Uterus (tissue), 4 donors: ENCODE data around the gene DOCK1. TPM values are rescaled to one million over a fixed set of nuclear protein-coding genes. Genes with fewer than 3 reads are reported as not detected.
A peak's percentile ranks its signal among the peaks of the same experiment; 100 is the strongest.

Source experiments
- DNase-seq, 2 donors: peaks; one replicate each; pipeline ENCODE4 v3.0.0-alpha.2; 2019 to 2020
- H3K27ac ChIP-seq, 2 donors: fragments of 200-600 bp; sonication (generic); 1 replicate in 1 of 2; 2 replicates in 1 of 2; pipeline ENCODE4 v1.5.1; 2016 to 2018
- H3K27me3 ChIP-seq, 2 donors: fragments of 200-600 bp; sonication (generic); one replicate each; pipeline ENCODE4 v1.5.1; 2018 to 2019; ENCODE audit warnings: control low read depth in 1 of 2
- H3K36me3 ChIP-seq, 2 donors: fragments of 200-600 bp; sonication (generic); one replicate each; pipeline ENCODE4 v1.5.1; 2019; ENCODE audit warnings: control low read depth in 1 of 2
- H3K4me1 ChIP-seq, 2 donors: fragments of 200-600 bp; sonication (generic); one replicate each; pipeline ENCODE4 v1.5.1; 2018 to 2019; ENCODE audit warnings: control low read depth in 1 of 2
- H3K4me3 ChIP-seq, 2 donors: fragments of 200-600 bp; sonication (generic); 1 replicate in 1 of 2; 2 replicates in 1 of 2; pipeline ENCODE4 v1.5.1; 2018 to 2019; ENCODE audit warnings: mild to moderate bottlenecking in 1 of 2
- H3K9me3 ChIP-seq, 2 donors: fragments of 200-600 bp; sonication (generic); one replicate each; pipeline ENCODE4 v1.5.1; 2019; ENCODE audit warnings: control low read depth in 1 of 2
- CTCF ChIP-seq, 4 experiments: fragments of 200-600 bp in 2 of 4; fragments of 450-650 bp in 2 of 4; sonication (generic) in 2 of 4; IDR thresholded peaks; one replicate each; pipeline ENCODE4 v1.5.1; 2016 to 2019; ENCODE audit warnings: antibody characterized with exemption in 4 of 4, mild to moderate bottlenecking in 2 of 4, moderate library complexity in 1 of 4
- POLR2A ChIP-seq, 2 donors: fragments of 450-650 bp; IDR thresholded peaks; one replicate each; pipeline ENCODE4 v1.6.1; 2016; ENCODE audit warnings: antibody characterized with exemption in 2 of 2, mild to moderate bottlenecking in 1 of 2, moderate library complexity in 1 of 2
- intact Hi-C: fragments of 100-400 bp; cut with DNase I; formaldehyde crosslinking; loops from one replicate; pipeline ENCODE4 v1.15.1; 2023; ENCODE audit warnings: low total_unique reads
- total RNA-seq, 4 donors: library from RNA; depleted of rRNA in 3 of 4; stranded (reverse); fragments of >200 nt in 3 of 4; gene quantifications; one replicate each; pipeline versions ENCODE4 v1.1.0 to v1.2.4, GENCODE V29; 2014 to 2023
- donor health status: DM: yes; HTN: yes; CAD: no.

DOCK1 gene
- total RNA-seq, 4 donors from 2014 or later: 15.6 to 130 (median 65.0) TPM

DNA sequence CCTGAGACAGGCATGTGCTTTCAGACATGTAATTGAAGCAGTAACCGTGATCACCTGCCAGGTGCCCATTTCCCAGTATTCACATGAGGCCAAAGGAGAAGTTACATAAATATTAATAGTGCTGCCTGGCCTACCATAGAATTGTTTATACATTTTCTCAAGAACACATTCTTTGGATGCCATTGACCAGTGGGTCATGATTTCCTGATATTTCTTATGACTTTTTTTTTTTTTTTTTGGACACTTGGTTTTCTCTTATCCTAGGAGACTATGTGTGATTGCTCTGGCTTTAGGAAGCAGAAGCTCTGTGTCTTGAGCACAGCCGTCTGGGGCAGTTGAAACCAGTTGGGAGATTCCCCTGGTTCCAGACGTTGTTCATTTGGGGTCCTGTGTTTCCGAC is 500.0 kb downstream of the DOCK1 start:
- no peaks in the 10 kb centered on the region for H3K27me3 ChIP-seq
- no peak overlapping the region for H3K27ac ChIP-seq
- no peaks in the 10 kb centered on the region for H3K36me3 ChIP-seq
- H3K4me1 ChIP-seq: no peaks in the 10 kb centered on the region
- TF ChIP-seq CTCF (IDR thresholded peaks at IDR 0.05): no peak
- TF ChIP-seq POLR2A (IDR thresholded peaks at IDR 0.05): no peak
- no peak for DNase-seq
- H3K4me3 ChIP-seq: no peak overlapping the region
- intact Hi-C loops: no loop called here
- H3K9me3 ChIP-seq: no peaks in the 10 kb centered on the region

GRCh38 chr10:127406018-127406550 is 500.9 kb downstream of the DOCK1 start:
- no peak for DNase-seq
- Histone ChIP-seq H3K9me3 (no peaks in the 10 kb centered on the region), H3K4me1 (no peaks in the 10 kb centered on the region), H3K27ac (no peak overlapping the region), H3K36me3 (no peaks in the 10 kb centered on the region), H3K4me3 (no peak overlapping the region), H3K27me3 (no peaks in the 10 kb centered on the region)
- TF ChIP-seq CTCF (IDR thresholded peaks at IDR 0.05) (no peak), POLR2A (IDR thresholded peaks at IDR 0.05) (no peak)
- intact Hi-C loops: no loop called here

DNA sequence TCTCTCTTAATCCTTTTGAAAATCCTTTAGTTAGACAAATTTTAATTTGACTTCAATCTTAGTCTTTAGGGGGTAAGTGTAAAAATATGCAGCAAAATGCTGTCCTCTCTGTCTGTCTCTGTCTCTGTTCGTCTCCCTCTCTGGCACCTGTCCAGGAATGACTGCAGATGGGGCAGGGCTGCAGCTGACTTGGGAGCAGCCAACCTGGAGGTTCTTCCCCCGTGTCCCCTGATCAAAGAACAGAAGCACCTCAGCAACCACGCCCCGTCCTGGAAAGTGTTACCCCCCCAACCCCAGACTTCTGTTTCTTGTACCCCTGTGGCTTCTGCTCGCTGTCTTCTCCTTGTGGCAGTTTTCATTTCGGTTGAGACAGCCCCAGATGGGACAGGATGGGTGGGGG is 502.3 kb downstream of the DOCK1 start:
- Histone ChIP-seq H3K4me1 (no peaks in the 10 kb centered on the region), H3K4me3 (no peak overlapping the region), H3K9me3 (no peaks in the 10 kb centered on the region), H3K36me3 (no peaks in the 10 kb centered on the region), H3K27me3 (no peaks in the 10 kb centered on the region), H3K27ac (peak overlapping the region in 1 of 2 donors; percentile 54)
- DNase-seq: no peak
- no peak for TF ChIP-seq POLR2A (IDR thresholded peaks at IDR 0.05)
- TF ChIP-seq CTCF (IDR thresholded peaks at IDR 0.05): no peak
- intact Hi-C loops: no loop called here

GRCh38 chr10:127408112-127408710 is 503.0 kb downstream of the DOCK1 start:
- H3K27me3 ChIP-seq: no peaks in the 10 kb centered on the region
- H3K27ac ChIP-seq: peak overlapping the region in 1 of 2 donors; percentile 54
- TF ChIP-seq CTCF (IDR thresholded peaks at IDR 0.05) (no peak), POLR2A (IDR thresholded peaks at IDR 0.05) (no peak)
- no peaks in the 10 kb centered on the region for H3K9me3 ChIP-seq
- no peak overlapping the region for H3K4me3 ChIP-seq
- no peaks in the 10 kb centered on the region for H3K4me1 ChIP-seq
- H3K36me3 ChIP-seq: no peaks in the 10 kb centered on the region
- DNase-seq: no peak
- intact Hi-C loops: no loop called here

DNA sequence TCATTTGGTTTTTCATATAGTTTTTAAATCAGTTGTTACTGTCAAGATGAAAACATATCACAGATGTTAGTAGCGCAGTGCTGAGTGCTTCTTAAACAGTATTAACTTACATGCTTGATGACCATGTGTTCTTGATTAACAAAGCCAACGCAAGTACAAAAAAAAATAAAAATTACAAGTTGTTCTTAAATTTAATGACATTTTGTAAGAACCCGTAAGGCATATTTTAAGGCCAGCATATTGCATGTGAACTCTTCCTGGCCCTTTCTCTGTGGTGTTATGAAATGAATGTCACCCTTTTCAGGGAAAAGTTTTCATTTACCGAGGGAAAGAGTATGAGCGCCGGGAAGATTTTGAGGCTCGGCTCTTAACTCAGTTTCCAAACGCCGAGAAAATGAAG is 503.5 kb downstream of the DOCK1 start:
- H3K4me1 ChIP-seq: no peaks in the 10 kb centered on the region
- H3K27ac ChIP-seq: peak overlapping the region in 1 of 2 donors; percentile 54
- TF ChIP-seq POLR2A (IDR thresholded peaks at IDR 0.05) (no peak), CTCF (IDR thresholded peaks at IDR 0.05) (no peak)
- no peak overlapping the region for H3K4me3 ChIP-seq
- H3K27me3 ChIP-seq: no peaks in the 10 kb centered on the region
- H3K36me3 ChIP-seq: no peaks in the 10 kb centered on the region
- peak; percentile 36 to 39 for DNase-seq
- intact Hi-C loops: no loop called here
- no peaks in the 10 kb centered on the region for H3K9me3 ChIP-seq
